SJSA1 (cell line): ENCODE data around the gene TOB1. TPM values are rescaled to one million over a fixed set of nuclear protein-coding genes. Genes with fewer than 3 reads are reported as not detected.
"Not testable (repeated sequence)": the region's sequence is repeated elsewhere in the genome, so short reads cannot be mapped to it uniquely, and the experiment has no call there.

Experiments used
- DNase-seq, 2 experiments: peaks; one replicate each; pipeline ENCODE4 v3.0.0-alpha.2; 2015 to 2020; ENCODE audit warnings: low spot score in 2 of 2, low read depth in 1 of 2
- H3K27ac ChIP-seq: fragments of 250-450 bp; sonication (Bioruptor Pico); 2 replicates; pipeline ENCODE4 v1.5.1; 2020; ENCODE audit warnings: mild to moderate bottlenecking, moderate library complexity
- H3K27me3 ChIP-seq: fragments of 250-450 bp; sonication (Bioruptor Pico); replicated peaks from 2 replicates; pipeline ENCODE4 v1.5.1; 2020; ENCODE audit warnings: mild to moderate bottlenecking, moderate library complexity
- H3K36me3 ChIP-seq: fragments of 250-450 bp; sonication (Bioruptor Pico); 2 replicates; pipeline ENCODE4 v1.5.1; 2020; ENCODE audit warnings: mild to moderate bottlenecking
- H3K4me1 ChIP-seq: fragments of 250-450 bp; sonication (Bioruptor Pico); replicated peaks from 2 replicates; pipeline ENCODE4 v1.6.1; 2021; ENCODE audit warnings: mild to moderate bottlenecking
- H3K4me3 ChIP-seq: fragments of 250-450 bp; sonication (Bioruptor Pico); 2 replicates; pipeline ENCODE4 v1.5.1; 2020; ENCODE audit warnings: mild to moderate bottlenecking
- H3K9me3 ChIP-seq: fragments of 250-450 bp; sonication (Bioruptor Pico); replicated peaks from 2 replicates; pipeline ENCODE4 v1.5.1; 2020; ENCODE audit warnings: mild to moderate bottlenecking
- total RNA-seq: library from RNA; depleted of rRNA; stranded (reverse); fragments of >200 nt; shearing (Covaris generic); gene quantifications from 2 replicates; pipeline ENCODE4 v1.2.3, GENCODE V29; 2014

TOB1 gene
- total RNA-seq, 1 experiment from 2014 or later: 3.1 TPM

- Histone ChIP-seq H3K4me3 (no peak overlapping the region), H3K9me3 (no peaks in the 10 kb centered on the region; the same call in 1 of the 2 replicates), H3K27me3 (peaks cover 14% of the 10 kb centered on the region; the same call in 1 of the 2 replicates), H3K4me1 (no peaks in the 10 kb centered on the region; the same call in 1 of the 2 replicates), H3K27ac (no peak overlapping the region), H3K36me3 (no peaks in the 10 kb centered on the region)
- DNase-seq: no peak
Observed at GRCh38 chr17:50889528-50890118, 23.5 kb upstream of the TOB1 start.

GRCh38 chr17:50887705-50888245 lies 21.6 kb upstream of the TOB1 start:
- Histone ChIP-seq H3K27me3 (peaks cover 14% of the 10 kb centered on the region; the same call in 1 of the 2 replicates), H3K36me3 (no peaks in the 10 kb centered on the region), H3K4me3 (no peak overlapping the region), H3K4me1 (no peaks in the 10 kb centered on the region), H3K9me3 (no peaks in the 10 kb centered on the region; the same call in 1 of the 2 replicates), H3K27ac (no peak overlapping the region)
- no peak for DNase-seq

- no peaks in the 10 kb centered on the region for H3K4me1 ChIP-seq
- H3K27me3 ChIP-seq: peaks cover 11% of the 10 kb centered on the region; the same call in 1 of the 2 replicates
- H3K36me3 ChIP-seq: no peaks in the 10 kb centered on the region
- DNase-seq: no peak
- peaks cover 3% of the 10 kb centered on the region for H3K9me3 ChIP-seq
- H3K27ac ChIP-seq: no peak overlapping the region
- no peak overlapping the region for H3K4me3 ChIP-seq
Observed at GRCh38 chr17:50884439-50885311, 18.5 kb upstream of the TOB1 start.

GRCh38 chr17:50883850-50884438 lies 17.8 kb upstream of the TOB1 start:
- peaks cover 3% of the 10 kb centered on the region; the same call in 1 of the 2 replicates for H3K9me3 ChIP-seq
- H3K27ac ChIP-seq: no peak overlapping the region
- H3K27me3 ChIP-seq: peaks cover 11% of the 10 kb centered on the region; the same call in 1 of the 2 replicates
- H3K36me3 ChIP-seq: no peaks in the 10 kb centered on the region
- H3K4me1 ChIP-seq: no peaks in the 10 kb centered on the region
- H3K4me3 ChIP-seq: no peak overlapping the region
- DNase-seq: no peak

GRCh38 chr17:50882851-50883250 lies 16.7 kb upstream of the TOB1 start:
- H3K9me3 ChIP-seq: peaks cover 3% of the 10 kb centered on the region; the same call in 1 of the 2 replicates
- 0 out of 2 replicates have a peak, but pooled peaks cover 4% of the 10 kb centered on the region for H3K27me3 ChIP-seq
- no peaks in the 10 kb centered on the region for H3K4me1 ChIP-seq
- H3K36me3 ChIP-seq: no peaks in the 10 kb centered on the region
- no peak overlapping the region for H3K27ac ChIP-seq
- DNase-seq: no peak
- no peak overlapping the region for H3K4me3 ChIP-seq

GRCh38 chr17:50881182-50881581 lies 15.0 kb upstream of the TOB1 start:
- H3K36me3 ChIP-seq: no peaks in the 10 kb centered on the region
- H3K27me3 ChIP-seq: peaks cover 4% of the 10 kb centered on the region; the same call in 1 of the 2 replicates
- no peaks in the 10 kb centered on the region for H3K4me1 ChIP-seq
- H3K9me3 ChIP-seq: peaks cover 3% of the 10 kb centered on the region; the same call in 1 of the 2 replicates
- H3K27ac ChIP-seq: no peak overlapping the region
- no peak for DNase-seq
- H3K4me3 ChIP-seq: no peak overlapping the region

GRCh38 chr17:50879086-50879485 lies 12.9 kb upstream of the TOB1 start:
- H3K36me3 ChIP-seq: no peaks in the 10 kb centered on the region
- H3K27me3 ChIP-seq: peaks cover 6% of the 10 kb centered on the region; the same call in 1 of the 2 replicates
- H3K4me1 ChIP-seq: no peaks in the 10 kb centered on the region
- no peak overlapping the region for H3K4me3 ChIP-seq
- no peak overlapping the region for H3K27ac ChIP-seq
- peaks cover 3% of the 10 kb centered on the region; the same call in 1 of the 2 replicates for H3K9me3 ChIP-seq
- DNase-seq: no peak

GRCh38 chr17:50877838-50878237 lies 11.7 kb upstream of the TOB1 start:
- DNase-seq: no peak
- H3K9me3 ChIP-seq: peaks cover 3% of the 10 kb centered on the region; the same call in 1 of the 2 replicates
- no peaks in the 10 kb centered on the region for H3K36me3 ChIP-seq
- H3K4me1 ChIP-seq: no peaks in the 10 kb centered on the region
- H3K27ac ChIP-seq: no peak overlapping the region
- H3K4me3 ChIP-seq: no peak overlapping the region
- peaks cover 6% of the 10 kb centered on the region; the same call in 1 of the 2 replicates for H3K27me3 ChIP-seq

- not testable (repeated sequence) for H3K27ac ChIP-seq, H3K4me3 ChIP-seq, H3K4me1 ChIP-seq, H3K27me3 ChIP-seq, H3K36me3 ChIP-seq, H3K9me3 ChIP-seq, DNase-seq
Observed at GRCh38 chr17:50877042-50877441, 10.9 kb upstream of the TOB1 start.

- no peaks in the 10 kb centered on the region for H3K36me3 ChIP-seq
- no peak overlapping the region for H3K27ac ChIP-seq
- peaks cover 6% of the 10 kb centered on the region; the same call in 1 of the 2 replicates for H3K27me3 ChIP-seq
- peaks cover 2% of the 10 kb centered on the region; the same call in 1 of the 2 replicates for H3K9me3 ChIP-seq
- no peak overlapping the region for H3K4me3 ChIP-seq
- no peaks in the 10 kb centered on the region for H3K4me1 ChIP-seq
- DNase-seq: no peak
Observed at GRCh38 chr17:50875074-50875473, 8.9 kb upstream of the TOB1 start.

GRCh38 chr17:50872710-50873424 lies 6.7 kb upstream of the TOB1 start:
- Histone ChIP-seq H3K36me3 (no peaks in the 10 kb centered on the region), H3K27me3 (peaks cover 6% of the 10 kb centered on the region; the same call in 1 of the 2 replicates), H3K4me1 (peaks cover under 1% of the 10 kb centered on the region), H3K27ac (no peak overlapping the region), H3K4me3 (no peak overlapping the region), H3K9me3 (no peaks in the 10 kb centered on the region)
- DNase-seq: no peak

GRCh38 chr17:50871898-50872297 lies 5.7 kb upstream of the TOB1 start:
- H3K4me1 ChIP-seq: peaks cover 7% of the 10 kb centered on the region
- H3K27me3 ChIP-seq: peaks cover 6% of the 10 kb centered on the region; the same call in 1 of the 2 replicates
- no peak for DNase-seq
- no peaks in the 10 kb centered on the region for H3K36me3 ChIP-seq
- no peak overlapping the region for H3K27ac ChIP-seq
- no peaks in the 10 kb centered on the region for H3K9me3 ChIP-seq
- H3K4me3 ChIP-seq: no peak overlapping the region

GRCh38 chr17:50871364-50871763 lies 5.2 kb upstream of the TOB1 start:
- no peaks in the 10 kb centered on the region for H3K9me3 ChIP-seq
- DNase-seq: no peak
- peaks cover 6% of the 10 kb centered on the region; the same call in 1 of the 2 replicates for H3K27me3 ChIP-seq
- H3K36me3 ChIP-seq: no peaks in the 10 kb centered on the region
- peaks cover 10% of the 10 kb centered on the region for H3K4me1 ChIP-seq
- H3K4me3 ChIP-seq: no peak overlapping the region
- H3K27ac ChIP-seq: no peak overlapping the region
